CD4-positive, alpha-beta T cell treated with Interleukin-6 for 4 hours (primary cell): ENCODE measurements around the gene ZNF277.
"Not testable (repeated sequence)": the region's sequence is repeated elsewhere in the genome, so short reads cannot be mapped to it uniquely, and the experiment has no call there.

Experiments
- DNase-seq: peaks from one replicate; pipeline ENCODE4 v3.0.0-alpha.2; 2020; ENCODE audit warnings: mixed read lengths

ZNF277 gene

DNA sequence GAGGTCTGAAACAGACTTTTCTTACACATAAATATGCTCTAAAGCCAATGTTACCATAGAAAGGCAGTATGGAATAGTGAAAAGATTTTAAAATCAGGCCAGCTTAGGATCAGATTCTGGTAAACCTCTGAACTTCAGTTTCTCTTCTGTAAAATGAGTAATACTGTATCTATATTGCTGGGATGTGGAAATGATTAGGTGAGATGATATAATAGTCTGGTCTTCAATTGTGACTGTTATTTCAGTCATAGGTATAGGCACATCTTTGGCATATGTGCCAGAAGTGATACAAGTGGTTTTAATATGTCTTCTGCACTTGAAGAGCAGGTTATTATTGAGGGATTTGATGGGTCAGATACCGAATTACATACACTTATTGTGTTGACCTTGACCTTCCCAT, 7.2 kb downstream of the ZNF277 start:
- no peak for DNase-seq

GRCh38 chr7:112214268-112214667, 7.8 kb downstream of the ZNF277 start:
- DNase-seq: no peak

DNA sequence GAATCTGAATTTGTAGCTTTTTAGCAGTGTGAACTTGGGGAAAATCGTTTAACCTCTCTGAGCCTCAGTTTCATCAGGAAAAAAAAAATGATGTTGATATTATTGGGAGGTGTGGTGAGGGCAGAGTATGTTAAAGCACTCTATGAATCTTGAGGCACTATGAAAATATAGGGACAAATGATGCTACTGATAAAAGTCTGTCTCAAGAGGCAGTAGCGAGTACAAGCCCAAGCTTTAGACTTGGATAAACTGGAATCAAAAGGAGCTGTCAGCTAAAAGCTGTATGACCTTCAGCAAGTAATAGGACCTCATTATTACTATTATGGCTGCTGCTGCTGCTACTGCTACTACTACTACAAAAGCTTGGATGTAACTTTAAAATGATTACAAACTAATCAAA, 8.4 kb downstream of the ZNF277 start:
- no peak for DNase-seq

DNA sequence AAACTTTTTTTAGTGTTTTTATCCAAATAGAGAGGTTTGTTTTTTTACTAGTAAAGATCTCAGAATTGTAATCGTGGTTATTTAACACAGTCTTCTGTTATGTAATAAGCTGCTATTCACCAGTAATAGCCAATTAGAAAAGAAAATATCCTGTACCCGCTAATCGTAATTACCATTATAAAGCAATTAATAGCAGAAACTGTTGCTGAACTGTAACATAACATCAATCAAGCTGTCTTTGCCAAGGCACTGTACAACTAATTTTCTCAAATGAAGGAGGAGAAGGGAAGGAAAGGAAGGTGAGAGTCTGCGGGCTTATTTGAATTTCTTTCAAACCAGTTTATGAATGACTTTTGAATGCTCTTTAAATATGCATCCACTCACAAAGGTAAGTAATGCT, 9.3 kb downstream of the ZNF277 start:
- no peak for DNase-seq

DNA sequence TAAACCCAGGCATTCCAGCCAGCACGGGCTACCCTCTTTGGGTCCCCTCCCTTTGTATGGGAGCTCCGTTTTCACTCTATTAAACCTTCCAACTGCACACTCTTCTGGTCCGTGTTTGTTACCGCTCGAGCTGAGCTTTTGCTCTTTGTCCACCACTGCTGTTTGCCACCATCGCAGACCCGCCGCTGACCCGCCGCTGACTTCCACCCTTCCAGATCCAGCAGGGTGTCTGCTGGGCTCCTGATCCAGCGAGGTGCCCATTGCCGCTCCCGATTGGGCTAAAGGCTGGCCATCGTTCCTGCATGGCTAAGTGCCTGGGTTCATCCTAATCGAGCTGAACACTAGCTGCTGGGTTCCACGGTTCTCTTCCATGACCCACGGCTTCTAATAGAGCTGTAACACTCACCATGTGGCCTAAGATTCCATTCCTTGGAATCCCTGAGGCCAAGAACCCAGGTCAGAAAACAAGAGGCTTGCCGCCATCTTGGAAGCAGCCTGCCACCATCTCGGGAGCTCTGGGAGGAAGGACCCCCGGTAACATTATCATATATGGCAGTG, 14.5 kb downstream of the ZNF277 start:
- DNase-seq: no peak

GRCh38 chr7:112223310-112223709, 16.8 kb downstream of the ZNF277 start:
- no peak for DNase-seq

GRCh38 chr7:112224186-112224585, 17.7 kb downstream of the ZNF277 start:
- no peak for DNase-seq

- no peak for DNase-seq
Observed at GRCh38 chr7:112225006-112225405, 18.5 kb downstream of the ZNF277 start.

- DNase-seq: no peak
Observed at GRCh38 chr7:112226701-112227276, 20.3 kb downstream of the ZNF277 start.

DNA sequence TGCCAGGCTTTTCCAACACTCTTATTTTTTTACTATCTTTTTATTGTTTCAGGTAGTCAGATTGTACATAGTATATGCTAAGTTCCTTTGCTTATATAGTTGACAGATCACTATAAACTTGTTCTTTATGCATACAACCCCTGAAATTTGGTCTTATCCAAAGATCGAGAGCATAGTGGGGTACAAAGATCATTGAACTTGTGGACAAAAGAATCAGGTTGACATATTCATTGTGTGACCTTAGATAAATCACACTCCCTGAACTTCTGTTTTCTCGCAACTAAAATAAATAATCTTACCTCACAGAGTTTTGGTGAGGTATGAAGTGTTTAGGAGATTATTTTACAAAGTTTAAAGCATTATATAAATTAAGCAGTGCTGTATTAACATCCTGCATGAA, 22.1 kb downstream of the ZNF277 start:
- DNase-seq: no peak

DNA sequence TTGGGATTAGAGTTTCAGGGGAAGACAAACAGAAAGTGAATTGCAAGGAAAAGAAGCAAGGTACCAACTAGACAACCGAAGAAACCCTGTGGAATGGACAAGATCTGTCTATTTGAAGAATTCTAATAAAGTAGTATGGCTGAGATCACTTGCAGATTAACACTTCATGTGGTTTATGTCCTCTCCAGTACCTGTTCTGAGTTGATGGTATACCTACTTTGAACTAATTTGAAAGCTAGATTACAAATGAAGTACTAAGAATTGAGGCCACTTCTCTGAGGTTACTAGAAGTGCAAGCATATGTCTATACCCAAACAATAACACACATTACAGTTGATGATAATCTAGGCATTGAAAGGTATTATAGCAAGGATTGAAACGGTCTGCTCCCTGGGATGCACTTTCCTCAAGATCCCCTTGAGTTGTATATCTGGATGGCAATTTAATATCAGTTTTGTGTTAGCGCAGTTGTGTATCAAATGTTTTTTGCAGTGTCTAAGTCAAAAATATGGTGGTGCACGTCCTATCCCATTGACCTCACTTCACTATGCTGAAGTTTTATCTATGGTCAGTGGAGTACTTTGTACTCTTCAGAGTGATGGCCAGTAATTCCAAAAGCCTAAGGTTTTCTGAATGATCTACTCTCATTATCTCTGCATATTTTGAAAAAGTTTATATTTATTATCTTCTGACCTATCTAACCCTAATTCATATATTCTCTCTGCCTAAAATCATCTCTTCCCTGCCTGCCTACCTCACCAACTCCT, 25.9 kb downstream of the ZNF277 start:
- no peak for DNase-seq

- DNase-seq: no peak
Observed at GRCh38 chr7:112233048-112233697, 26.7 kb downstream of the ZNF277 start.

- DNase-seq: no peak
Observed at GRCh38 chr7:112234147-112234546, 27.7 kb downstream of the ZNF277 start.

DNA sequence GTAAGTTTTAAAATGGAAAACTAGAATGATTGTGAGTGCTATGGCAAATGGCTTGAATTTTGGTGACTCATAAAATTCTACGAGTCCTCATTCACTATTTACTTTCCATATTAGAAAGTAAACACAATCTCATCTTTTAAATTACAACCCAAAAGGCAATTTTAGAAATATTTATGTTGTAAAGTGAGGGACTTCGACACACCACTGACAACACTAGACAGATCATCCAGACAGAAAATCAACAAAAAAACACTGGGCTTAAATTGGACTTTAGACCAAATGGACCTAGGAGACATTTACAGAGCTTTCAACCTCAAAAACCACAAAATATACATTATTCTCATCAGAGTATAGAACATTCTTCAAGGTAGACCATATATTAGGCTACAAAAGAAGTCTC, 30.1 kb downstream of the ZNF277 start:
- no peak for DNase-seq

DNA sequence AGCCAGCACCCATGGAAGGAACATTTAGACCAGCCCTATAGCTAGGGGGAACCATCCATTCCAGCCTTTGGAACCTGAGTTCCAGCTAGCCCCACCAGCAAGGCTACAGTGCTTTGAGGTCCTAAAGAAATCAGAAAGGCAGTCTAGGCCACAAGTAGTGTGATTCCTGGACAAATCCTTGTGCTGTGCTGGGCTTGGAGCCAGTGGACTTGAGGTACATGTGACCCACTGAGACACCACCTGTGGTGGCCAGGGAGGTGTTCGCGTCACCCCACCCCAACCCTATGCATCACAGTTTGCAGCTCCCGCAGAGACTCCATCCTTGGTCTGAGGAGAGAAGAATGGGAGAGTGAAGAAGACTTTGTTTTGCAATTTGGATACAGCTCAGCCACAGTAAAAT, 31.8 kb downstream of the ZNF277 start:
- no peak for DNase-seq

DNA sequence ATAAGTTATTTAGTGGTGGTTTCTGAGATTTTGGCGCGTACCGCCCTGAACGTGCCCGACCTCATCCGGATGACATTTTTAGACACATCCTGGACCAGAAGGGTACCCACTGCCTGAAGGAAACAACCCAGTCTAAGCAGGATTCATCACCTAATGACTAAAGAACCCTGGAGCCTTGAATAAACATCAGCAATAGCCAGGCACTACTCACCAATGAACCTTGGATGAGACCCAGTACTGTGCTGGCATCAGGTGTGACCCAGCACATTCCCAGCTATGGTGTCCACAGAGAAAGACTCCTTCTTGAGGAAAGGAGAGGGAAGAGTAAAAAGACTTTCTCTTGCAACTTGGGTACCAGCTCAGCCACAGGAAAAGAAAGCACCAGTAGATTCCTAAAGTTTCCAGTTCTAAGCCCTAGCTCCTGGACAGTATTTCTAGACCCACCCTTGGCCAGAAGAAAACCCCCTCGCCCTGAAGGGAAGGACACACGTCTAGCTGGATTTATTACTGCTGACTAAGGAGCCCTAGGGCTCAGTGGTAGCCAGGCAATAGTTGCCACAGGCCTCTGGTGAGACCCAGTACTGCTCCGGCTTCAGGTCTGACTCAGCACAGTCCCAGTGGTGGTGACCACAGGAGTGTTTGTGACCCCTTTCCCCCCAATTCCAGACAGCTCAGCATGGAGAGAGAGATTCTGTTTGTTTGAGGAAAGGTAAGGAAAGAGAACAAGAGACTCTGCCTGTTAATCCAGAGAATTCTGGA, 32.5 kb downstream of the ZNF277 start:
- DNase-seq: no peak

- no peak for DNase-seq
Observed at GRCh38 chr7:112248598-112248997, 42.1 kb downstream of the ZNF277 start.

- not testable (repeated sequence) for DNase-seq
Observed at GRCh38 chr7:112249967-112250366, 43.5 kb downstream of the ZNF277 start.

- no peak for DNase-seq
Observed at GRCh38 chr7:112252141-112252540, 45.6 kb downstream of the ZNF277 start.

- DNase-seq: no peak
Observed at GRCh38 chr7:112252691-112253090, 46.2 kb downstream of the ZNF277 start.

DNA sequence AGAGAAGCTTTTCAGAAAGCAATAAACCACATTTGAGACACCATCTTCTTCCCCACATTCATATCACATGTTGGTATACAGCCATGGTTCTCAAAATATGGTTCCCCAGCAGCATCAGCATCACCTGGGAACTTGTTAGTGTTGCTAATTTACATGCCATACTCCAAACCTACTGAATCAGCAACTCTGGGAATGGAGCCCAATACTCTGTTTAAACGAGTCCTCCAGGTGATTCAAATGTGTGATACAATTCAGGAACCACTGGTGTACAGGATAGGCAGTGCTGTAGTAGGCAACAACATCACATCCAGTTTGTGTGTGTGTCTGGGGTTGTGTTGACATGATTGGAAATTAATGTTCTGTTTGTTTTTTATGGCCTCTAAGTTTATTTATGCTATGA, 47.7 kb downstream of the ZNF277 start:
- DNase-seq: no peak

DNA sequence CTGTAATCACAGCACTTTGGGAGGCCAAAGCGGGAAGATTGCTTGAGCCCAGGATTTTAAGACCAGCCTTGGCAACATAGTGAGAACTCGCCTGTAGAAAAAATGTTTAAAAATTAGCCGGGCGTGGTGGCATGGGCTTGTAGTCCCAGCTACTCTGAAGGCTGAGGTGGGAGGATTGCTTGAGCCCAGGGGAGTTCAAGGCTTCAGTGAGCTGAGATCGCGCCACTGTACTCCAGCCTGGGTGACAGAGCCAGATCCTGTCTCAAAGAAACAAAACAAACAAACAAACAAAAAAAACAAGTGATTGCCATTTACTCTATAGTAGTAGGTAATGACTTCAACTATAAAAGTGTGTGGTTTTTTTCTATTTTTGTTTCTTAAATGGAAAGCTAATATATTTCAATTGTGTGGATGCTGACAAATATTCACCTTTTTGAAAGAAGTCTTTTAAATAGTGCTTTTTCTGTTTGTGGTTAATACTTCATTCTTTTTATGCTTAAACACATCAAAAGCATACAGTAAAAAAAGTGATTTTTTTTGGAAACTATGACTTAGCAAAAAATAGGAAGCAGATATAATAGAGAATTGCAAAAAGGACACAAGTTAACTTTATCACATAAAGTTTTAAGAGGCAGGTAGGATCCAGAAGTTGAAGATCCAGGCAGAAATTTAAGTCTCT, 48.4 kb downstream of the ZNF277 start:
- no peak for DNase-seq

- no peak for DNase-seq
Observed at GRCh38 chr7:112255388-112255720, 48.9 kb downstream of the ZNF277 start.
